Transverse colon (tissue), 4 donors: Measurements from ENCODE around the gene IQGAP1. TPM values are rescaled to one million over a fixed set of nuclear protein-coding genes. Genes with fewer than 3 reads are reported as not detected.

Experiments
- DNase-seq: peaks from one replicate; pipeline ENCODE4 v3.0.0-alpha.2; 2019
- H3K27ac ChIP-seq, 4 donors: fragments of 200-600 bp; sonication (generic); 2 replicates each; pipeline ENCODE4 v1.5.1; 2016 to 2018; ENCODE audit warnings: inconsistent platforms in 4 of 4
- H3K27me3 ChIP-seq: fragments of 200-600 bp; sonication (generic); 2 replicates; pipeline ENCODE4 v1.5.1; 2017; ENCODE audit warnings: inconsistent platforms
- H3K36me3 ChIP-seq, 4 donors: fragments of 200-600 bp; sonication (generic); 2 replicates each; pipeline ENCODE4 v1.5.1; 2017 to 2019; ENCODE audit warnings: inconsistent platforms in 4 of 4
- H3K4me1 ChIP-seq, 4 donors: fragments of 200-600 bp; sonication (generic); 2 replicates each; pipeline ENCODE4 v1.5.1; 2017 to 2020; ENCODE audit warnings: inconsistent platforms in 4 of 4
- H3K4me3 ChIP-seq, 4 donors: fragments of 200-600 bp; sonication (generic); 1 replicate in 1 of 4; 2 replicates in 3 of 4; pipeline versions ENCODE4 v1.5.1 to v1.6.1; 2017 to 2019; ENCODE audit warnings: inconsistent platforms in 4 of 4
- H3K9me3 ChIP-seq, 2 donors: fragments of 200-600 bp; sonication (generic); 2 replicates each; pipeline ENCODE4 v1.5.1; 2017 to 2019; ENCODE audit warnings: inconsistent platforms in 2 of 2
- EP300 ChIP-seq: sonication (generic); formaldehyde crosslinking; IDR thresholded peaks from one replicate; pipeline ENCODE4 v1.6.1; 2017; ENCODE audit warnings: antibody characterized with exemption, low read depth
- POLR2A ChIP-seq: fragments of 450-650 bp; IDR thresholded peaks from one replicate; pipeline ENCODE4 v1.6.1; 2016; ENCODE audit warnings: antibody characterized with exemption, mild to moderate bottlenecking, moderate library complexity
- POLR2AphosphoS5 ChIP-seq, 3 donors: sonication (generic); formaldehyde crosslinking; IDR thresholded peaks; one replicate each; pipeline ENCODE4 v1.6.1; 2016; ENCODE audit warnings: antibody characterized with exemption in 3 of 3
- WGBS, 2 donors: methylation state at CpG; one replicate each; pipeline ENCODE4 v1.1.5; 2018; ENCODE audit warnings: low coverage in 1 of 2; 5-methylcytosine and 5-hydroxymethylcytosine counted together
- in situ Hi-C, 4 donors: fragments of 200-750 bp; cut with MboI; loops; one replicate each; pipeline versions ENCODE4 v1.15.0 to v1.15.1; 2017; ENCODE audit warnings: low sequenced_read_pairs in 3 of 4, low pct_ligation_motif_present in 1 of 4, low pct_unique_long_range_greater_than_20kb in 1 of 4
- intact Hi-C: fragments of 100-400 bp; cut with DNase I; formaldehyde crosslinking; loops from one replicate; pipeline ENCODE4 v1.15.1; 2023; ENCODE audit warnings: low total_unique reads
- total RNA-seq, 4 donors: library from RNA; depleted of rRNA; stranded (reverse); fragments of >200 nt; gene quantifications; one replicate each; pipeline ENCODE4 v1.1.0, GENCODE V29; 2016
- TF ChIP-seq, protein P1 (sequence below), 5 experiments: fragments of 200-600 bp in 3 of 5; fragments of 450-650 bp in 2 of 5; sonication (generic) in 3 of 5; IDR thresholded peaks; 1 replicate in 2 of 5; 2 replicates in 3 of 5; pipeline ENCODE4 v1.5.1; 2016 to 2017; ENCODE audit warnings: antibody characterized with exemption in 5 of 5, inconsistent platforms in 3 of 5, mild to moderate bottlenecking in 2 of 5, moderate library complexity in 1 of 5

Gene IQGAP1
- total RNA-seq, 4 donors from 2014 or later = 82.8 to 354 (median 282) TPM

- 46 to 49% methylated on average over 5 to 7 of the region's 7 CpGs for WGBS, 2 donors
- peak overlapping the region; percentile 82 to 93 (median 86) for H3K27ac ChIP-seq
- intact Hi-C loops (no loop called here), in situ Hi-C loops (no loop called here)
- peaks cover 27 to 96% (median 63%) of the 10 kb centered on the region in 4 donors for H3K4me1 ChIP-seq
- H3K36me3 ChIP-seq = no peaks in the 10 kb centered on the region
- peak overlapping the region in 1 of 4 donors; percentile 8 for H3K4me3 ChIP-seq
- H3K9me3 ChIP-seq = no peaks in the 10 kb centered on the region
- TF ChIP-seq POLR2A = no peak
- no peak for TF ChIP-seq EP300
- TF ChIP-seq POLR2AphosphoS5 (IDR thresholded peaks at IDR 0.05) = no peak
- TF ChIP-seq, protein P1, sequence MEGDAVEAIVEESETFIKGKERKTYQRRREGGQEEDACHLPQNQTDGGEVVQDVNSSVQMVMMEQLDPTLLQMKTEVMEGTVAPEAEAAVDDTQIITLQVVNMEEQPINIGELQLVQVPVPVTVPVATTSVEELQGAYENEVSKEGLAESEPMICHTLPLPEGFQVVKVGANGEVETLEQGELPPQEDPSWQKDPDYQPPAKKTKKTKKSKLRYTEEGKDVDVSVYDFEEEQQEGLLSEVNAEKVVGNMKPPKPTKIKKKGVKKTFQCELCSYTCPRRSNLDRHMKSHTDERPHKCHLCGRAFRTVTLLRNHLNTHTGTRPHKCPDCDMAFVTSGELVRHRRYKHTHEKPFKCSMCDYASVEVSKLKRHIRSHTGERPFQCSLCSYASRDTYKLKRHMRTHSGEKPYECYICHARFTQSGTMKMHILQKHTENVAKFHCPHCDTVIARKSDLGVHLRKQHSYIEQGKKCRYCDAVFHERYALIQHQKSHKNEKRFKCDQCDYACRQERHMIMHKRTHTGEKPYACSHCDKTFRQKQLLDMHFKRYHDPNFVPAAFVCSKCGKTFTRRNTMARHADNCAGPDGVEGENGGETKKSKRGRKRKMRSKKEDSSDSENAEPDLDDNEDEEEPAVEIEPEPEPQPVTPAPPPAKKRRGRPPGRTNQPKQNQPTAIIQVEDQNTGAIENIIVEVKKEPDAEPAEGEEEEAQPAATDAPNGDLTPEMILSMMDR (IDR thresholded peaks at IDR 0.05) = no peak
- no peaks in the 10 kb centered on the region for H3K27me3 ChIP-seq
- no peak for DNase-seq
Observed at GRCh38 chr15:90400005-90400758, 12.1 kb downstream of the IQGAP1 start.

DNA sequence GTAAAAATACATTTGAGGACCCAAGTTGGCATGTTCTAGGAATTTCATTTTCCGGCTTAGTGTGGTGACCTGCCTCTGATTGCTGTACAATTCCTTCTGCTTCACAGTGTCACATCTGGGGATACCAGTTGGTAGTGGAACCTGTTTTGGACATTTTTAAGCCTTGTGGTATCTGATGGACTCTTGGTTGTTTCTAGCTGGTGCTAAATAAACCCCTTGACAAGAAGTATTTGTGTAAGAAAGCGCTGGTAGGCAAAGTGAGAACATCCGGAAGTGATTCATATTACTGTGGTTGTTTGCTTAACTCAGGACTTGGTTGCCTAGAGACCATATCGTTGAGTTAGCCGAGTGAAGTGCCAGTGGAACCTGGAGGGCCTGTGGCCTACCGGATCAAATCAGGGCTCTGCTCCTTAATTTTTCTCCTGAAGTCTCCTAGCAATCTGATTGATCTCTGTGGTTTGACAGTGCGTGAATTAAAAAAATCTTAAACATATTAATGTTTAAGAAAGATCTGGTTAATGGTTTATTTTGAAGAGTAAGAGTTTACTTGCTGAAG lies 12.8 kb downstream of the IQGAP1 start:
- H3K27ac ChIP-seq = peak overlapping the region; percentile 82 to 93 (median 86)
- H3K27me3 ChIP-seq = no peaks in the 10 kb centered on the region
- WGBS, 2 donors = 6 to 39% methylated on average over 2 to 7 of the region's 7 CpGs
- DNase-seq = peak; percentile 69
- in situ Hi-C loops = no loop called here
- H3K36me3 ChIP-seq = no peaks in the 10 kb centered on the region
- intact Hi-C loops = no loop called here
- no peaks in the 10 kb centered on the region for H3K9me3 ChIP-seq
- peak; percentile 16 for TF ChIP-seq EP300
- TF ChIP-seq POLR2A = peak; percentile 24
- peak; percentile 31 to 71 (median 57) for TF ChIP-seq POLR2AphosphoS5 (IDR thresholded peaks at IDR 0.05)
- TF ChIP-seq, protein P1 (IDR thresholded peaks at IDR 0.05) = no peak
- H3K4me3 ChIP-seq = peak overlapping the region in 1 of 4 donors; percentile 15
- H3K4me1 ChIP-seq = peaks cover 27 to 96% (median 61%) of the 10 kb centered on the region in 4 donors

- TF ChIP-seq POLR2A (no peak), EP300 (no peak), POLR2AphosphoS5 (IDR thresholded peaks at IDR 0.05) (no peak)
- TF ChIP-seq, protein P1 (IDR thresholded peaks at IDR 0.05) = no peak
- Histone ChIP-seq H3K4me3 (peak overlapping the region in 1 of 4 donors; percentile 15), H3K27me3 (no peaks in the 10 kb centered on the region), H3K27ac (peak overlapping the region; percentile 82 to 93 (median 86)), H3K36me3 (no peaks in the 10 kb centered on the region), H3K9me3 (no peaks in the 10 kb centered on the region), H3K4me1 (peaks cover 27 to 96% (median 62%) of the 10 kb centered on the region in 4 donors)
- intact Hi-C loops (no loop called here), in situ Hi-C loops (no loop called here)
- DNase-seq = no peak
- 8 to 19% methylated on average over 1 of the region's 1 CpG for WGBS, 2 donors
Observed at GRCh38 chr15:90401495-90401894, 13.5 kb downstream of the IQGAP1 start.

GRCh38 chr15:90402223-90402622 lies 14.2 kb downstream of the IQGAP1 start:
- H3K9me3 ChIP-seq = no peaks in the 10 kb centered on the region
- H3K36me3 ChIP-seq = no peaks in the 10 kb centered on the region
- peak overlapping the region; percentile 82 to 93 (median 86) for H3K27ac ChIP-seq
- peaks cover 32 to 96% (median 69%) of the 10 kb centered on the region in 4 donors for H3K4me1 ChIP-seq
- intact Hi-C loops = no loop called here
- DNase-seq = no peak
- H3K27me3 ChIP-seq = no peaks in the 10 kb centered on the region
- no peak overlapping the region for H3K4me3 ChIP-seq
- in situ Hi-C loops = no loop called here
- TF ChIP-seq, protein P1 (IDR thresholded peaks at IDR 0.05) = no peak
- TF ChIP-seq POLR2AphosphoS5 (IDR thresholded peaks at IDR 0.05) = peak in 2 of 3 donors; percentile 26 to 46
